GM12878 (cell line): ENCODE measurements around the gene DIP2C.

Experiments used
- BACH1 ChIP-seq: fragments of 450-650 bp; IDR thresholded peaks from 2 replicates; pipeline ENCODE4 v1.6.1; 2017; ENCODE audit warnings: mild to moderate bottlenecking, borderline replicate concordance
- CTCF ChIP-seq, 3 experiments: IDR thresholded peaks in 2 of 3; conservative IDR thresholded peaks in 1 of 3; 2 replicates each; pipeline ENCODE4 v1.5.1; 2011; ENCODE audit warnings: low read depth in 3 of 3, low read length in 3 of 3, mild to moderate bottlenecking in 3 of 3, control low read depth in 2 of 3, moderate library complexity in 2 of 3, inconsistent platforms in 1 of 3, mixed read lengths in 1 of 3; ENCODE audit not compliant: control insufficient read depth in 2 of 3, insufficient read depth in 1 of 3; ENCODE audit errors: extremely low read depth in 1 of 3
- POLR2AphosphoS2 ChIP-seq: IDR thresholded peaks from 2 replicates; pipeline ENCODE4 v1.6.1; 2011; ENCODE audit warnings: low read depth, mild to moderate bottlenecking, low read length, improper control_type of control experiment, moderate library complexity
- POLR2AphosphoS5 ChIP-seq: IDR thresholded peaks from 2 replicates; pipeline ENCODE4 v1.6.1; 2011; ENCODE audit warnings: mild to moderate bottlenecking, low read length, inconsistent platforms
- SRF ChIP-seq, 2 experiments: IDR thresholded peaks; 2 replicates each; pipeline ENCODE4 v1.6.1; 2011; ENCODE audit warnings: low read depth in 2 of 2, low read length in 2 of 2, mild to moderate bottlenecking in 1 of 2, moderate library complexity in 1 of 2
- TAF1 ChIP-seq: IDR thresholded peaks from 2 replicates; pipeline ENCODE4 v1.6.1; 2011; ENCODE audit warnings: mild to moderate bottlenecking, low read depth, low read length, borderline replicate concordance

GRCh38 chr10:563827-564226 is 125.6 kb downstream of the DIP2C start:
- no peak for TF ChIP-seq POLR2AphosphoS2
- TF ChIP-seq CTCF (IDR thresholded peaks at IDR 0.05 in 2 of 3, conservative IDR thresholded peaks at IDR 0.05 in 1 of 3; ENCODE audit: control insufficient read depth in 2 of 3, extremely low read depth in 1 of 3, insufficient read depth in 1 of 3, low read depth in 3 of 3, low read length in 3 of 3): no peak
- no peak for TF ChIP-seq SRF (IDR thresholded peaks at IDR 0.05; ENCODE audit: low read depth in 2 of 2, low read length in 2 of 2)
- TF ChIP-seq POLR2AphosphoS5: no peak
- no peak for TF ChIP-seq TAF1
- TF ChIP-seq BACH1: no peak
